ENCODE results near the gene TBC1D1.

DNA sequence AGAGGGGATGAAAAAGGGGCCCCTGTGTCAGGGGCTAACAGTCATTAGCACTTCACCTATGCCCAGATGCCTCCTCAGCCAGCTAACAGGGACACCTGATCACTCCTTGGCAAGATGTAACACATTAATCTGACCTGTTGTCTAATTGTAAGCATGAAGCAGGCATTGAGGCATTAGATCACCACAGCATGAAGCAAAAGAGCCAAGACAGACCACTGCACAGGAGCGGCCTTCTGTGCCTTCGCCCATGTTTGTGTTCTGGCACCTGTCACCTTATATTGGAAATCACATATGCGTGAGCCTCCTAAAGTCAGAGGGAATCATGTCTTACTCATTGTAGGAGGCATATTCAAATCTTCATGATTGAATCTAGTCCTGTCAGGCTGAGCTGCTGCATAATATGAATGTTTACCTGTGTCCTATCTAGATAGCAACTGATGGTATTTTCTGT, 117.7 kb downstream of the TBC1D1 start:
- TF ChIP-seq CTCF (IDR thresholded peaks at IDR 0.05) (no peak), POLR2A (IDR thresholded peaks at IDR 0.05) (no peak)
